D341Med (cell line): ENCODE data around the gene CRYAB.

Experiments
- DNase-seq: peaks from one replicate; pipeline ENCODE4 v3.0.0; 2012; ENCODE audit warnings: low spot score

Gene CRYAB, protein sequence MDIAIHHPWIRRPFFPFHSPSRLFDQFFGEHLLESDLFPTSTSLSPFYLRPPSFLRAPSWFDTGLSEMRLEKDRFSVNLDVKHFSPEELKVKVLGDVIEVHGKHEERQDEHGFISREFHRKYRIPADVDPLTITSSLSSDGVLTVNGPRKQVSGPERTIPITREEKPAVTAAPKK

DNA sequence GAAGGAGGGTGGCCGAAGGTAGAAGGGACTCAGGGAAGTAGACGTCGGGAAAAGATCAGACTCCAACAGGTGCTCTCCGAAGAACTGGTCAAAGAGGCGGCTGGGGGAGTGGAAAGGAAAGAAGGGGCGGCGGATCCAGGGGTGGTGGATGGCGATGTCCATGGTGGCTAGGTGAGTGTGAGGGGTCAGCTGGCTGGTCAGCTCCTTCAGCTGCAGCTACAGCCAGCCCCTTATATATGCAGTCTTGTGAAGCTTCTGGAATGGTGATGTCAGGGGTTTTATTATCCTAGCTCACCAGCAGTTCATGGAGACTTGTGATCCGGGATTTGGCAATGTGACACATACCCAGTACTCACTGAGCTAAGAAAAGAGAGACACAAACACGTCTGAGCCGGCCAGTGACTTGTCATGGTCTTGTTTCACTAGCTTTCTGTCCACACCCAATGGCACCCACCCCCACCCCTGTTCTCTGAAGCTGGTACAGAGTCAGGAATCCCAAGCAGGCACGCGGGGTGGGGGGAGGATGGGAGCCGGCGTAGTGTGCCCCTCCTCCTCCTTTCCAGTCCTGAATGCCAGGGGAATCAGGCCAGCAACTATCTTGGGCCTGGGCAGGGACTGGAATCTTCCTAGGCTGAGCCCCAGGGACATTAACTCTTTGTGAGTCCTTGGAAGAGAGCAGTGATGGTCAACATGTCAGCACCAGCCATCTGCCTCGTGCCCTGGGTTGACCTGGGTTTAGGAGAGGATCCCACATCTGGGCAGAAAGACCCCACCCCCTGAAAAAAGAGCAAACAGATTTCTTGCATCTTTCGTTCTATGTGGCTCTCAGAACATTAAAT lies at the start of gene CRYAB:
Gene CRYAB (minus strand): TSS at position 208 of the 839 bp plus-strand sequence. CDS start 46 bp downstream, at position 162.
- no peak for DNase-seq

DNA sequence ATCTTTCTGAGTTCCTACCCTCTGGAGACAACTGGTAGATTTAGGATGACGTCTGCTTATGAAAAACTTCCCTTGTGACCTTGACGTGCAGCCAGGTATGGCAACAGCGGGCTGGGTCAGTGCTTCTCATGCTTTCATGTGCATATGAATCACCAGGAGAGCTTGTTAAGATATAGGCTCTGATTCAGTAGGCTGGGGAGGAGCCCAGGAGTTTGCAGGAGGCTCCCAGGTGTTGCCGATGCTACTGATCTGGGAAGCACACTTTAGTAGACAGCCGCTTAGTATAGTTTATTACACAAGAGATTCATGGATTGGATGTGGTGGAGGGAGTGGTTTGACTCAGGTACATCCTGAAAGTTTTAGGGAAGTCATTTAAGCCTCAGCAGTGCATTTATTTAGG lies 49.3 kb upstream of the CRYAB start:
- DNase-seq: no peak

DNA sequence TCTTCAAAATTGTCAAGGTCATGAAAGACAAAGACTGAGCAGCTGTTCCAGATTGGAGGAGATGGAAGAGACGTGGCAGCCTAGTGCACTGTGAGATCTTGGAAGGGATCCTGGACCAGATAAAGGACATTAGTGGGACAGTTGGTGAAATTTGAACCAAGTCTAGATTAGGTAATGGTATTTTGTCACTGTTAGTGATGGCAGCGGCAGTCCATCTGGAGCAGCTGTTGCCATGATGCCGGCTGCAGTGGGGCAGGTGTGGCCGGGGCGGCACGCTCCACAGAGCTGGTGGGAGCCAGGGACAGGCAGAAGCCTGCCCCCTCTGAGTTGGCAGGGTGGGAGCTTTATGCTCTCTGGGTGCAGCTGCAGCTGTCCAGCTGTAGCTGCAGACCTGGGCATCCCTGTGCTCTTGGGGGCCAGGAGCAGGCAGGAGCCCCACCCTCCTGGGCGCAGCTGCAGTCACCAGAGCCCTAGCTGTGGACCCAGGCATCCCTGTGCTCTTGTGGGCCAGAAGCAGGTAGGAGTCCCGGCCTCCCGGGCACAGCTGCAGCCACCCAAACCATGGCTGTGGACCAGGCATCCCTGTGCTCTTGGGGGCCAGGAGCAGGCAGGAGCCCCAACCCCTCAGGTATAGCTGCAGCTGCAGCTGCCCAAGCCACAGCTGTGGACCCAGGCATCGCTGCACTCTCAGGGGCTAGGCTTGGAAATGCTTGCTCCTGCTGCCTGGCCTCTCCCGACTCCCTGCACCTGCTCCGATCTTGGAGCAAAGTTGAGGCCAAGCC lies 46.3 kb upstream of the CRYAB start:
- DNase-seq: no peak

DNA sequence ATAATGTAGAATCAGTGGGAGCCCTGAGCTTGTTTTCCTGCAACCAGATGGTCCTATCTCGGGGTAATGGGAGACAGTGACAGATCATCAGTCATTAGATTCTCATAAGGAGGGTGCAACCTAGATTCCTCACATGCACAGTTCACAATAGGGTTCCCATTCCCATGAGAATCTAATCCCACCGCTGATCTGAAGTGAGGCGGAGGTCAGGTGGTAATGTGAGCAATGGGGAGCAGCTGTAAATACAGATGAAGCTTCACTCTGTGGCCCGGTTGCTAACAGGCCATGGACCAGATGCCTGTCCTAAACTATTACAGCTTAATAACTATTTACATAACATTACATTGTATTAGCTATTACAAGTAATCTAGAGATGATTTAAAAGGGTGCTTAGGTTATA lies 42.6 kb upstream of the CRYAB start:
- no peak for DNase-seq

DNA sequence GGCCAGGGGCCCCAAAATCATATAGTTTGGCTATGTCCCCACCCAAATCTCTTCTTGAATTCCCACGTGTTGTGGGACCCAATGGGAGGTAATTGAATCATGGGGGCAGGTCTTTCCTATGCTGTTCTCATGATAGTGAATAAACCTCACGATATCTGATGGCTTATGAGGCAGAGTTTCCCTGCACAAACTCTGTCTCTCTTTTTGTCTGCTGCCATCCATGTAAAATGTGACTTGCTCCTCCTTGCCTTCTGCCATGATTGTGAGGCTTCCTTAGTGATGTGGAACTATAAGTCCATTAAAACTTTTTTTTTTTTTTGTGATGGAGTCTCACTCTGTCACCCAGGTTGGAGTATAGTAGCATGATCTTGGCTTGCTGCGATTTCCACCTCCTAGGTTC lies 40.0 kb upstream of the CRYAB start:
- no peak for DNase-seq

DNA sequence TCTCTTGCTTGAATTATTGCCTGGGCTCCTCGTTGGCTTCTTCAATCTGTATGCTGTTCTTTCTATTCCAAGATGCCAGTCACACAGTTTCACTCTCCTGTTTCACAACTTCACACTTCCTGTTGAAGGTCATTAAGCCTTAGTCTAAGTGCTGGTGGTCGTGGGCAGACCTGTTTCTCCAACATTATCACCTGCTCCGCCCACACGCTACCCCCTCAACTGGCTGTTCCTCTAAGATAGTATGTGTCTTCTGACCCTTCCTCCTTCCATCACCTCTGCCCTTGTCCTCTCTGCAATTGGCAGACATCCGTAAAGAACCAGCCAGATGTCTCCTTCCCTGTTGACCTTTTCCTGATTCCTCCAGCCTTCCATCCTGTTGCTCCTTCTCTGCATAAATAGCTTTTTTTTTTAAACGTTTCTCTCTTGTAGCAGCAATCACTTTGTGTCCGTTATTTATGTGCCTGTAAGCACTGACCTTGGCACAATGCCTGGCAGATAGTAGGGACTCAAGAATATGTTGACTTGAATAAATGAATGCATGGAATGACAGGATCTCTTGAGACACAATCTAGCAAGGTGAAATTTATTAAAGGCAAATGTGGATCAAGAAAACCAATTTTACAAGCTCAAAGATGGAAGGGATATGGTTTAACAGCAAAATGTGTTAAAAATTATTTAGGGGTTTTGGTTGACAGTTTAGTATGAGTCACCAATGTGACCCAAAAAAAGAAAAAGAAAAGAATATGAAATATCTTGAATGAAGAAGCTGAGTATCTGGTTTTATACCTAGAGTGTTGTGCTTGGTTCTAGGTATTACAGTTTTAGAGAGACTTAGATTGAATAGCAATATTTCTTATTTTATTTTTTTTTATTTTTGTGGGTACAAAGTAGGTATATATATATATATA lies 38.2 kb upstream of the CRYAB start:
- DNase-seq: no peak

DNA sequence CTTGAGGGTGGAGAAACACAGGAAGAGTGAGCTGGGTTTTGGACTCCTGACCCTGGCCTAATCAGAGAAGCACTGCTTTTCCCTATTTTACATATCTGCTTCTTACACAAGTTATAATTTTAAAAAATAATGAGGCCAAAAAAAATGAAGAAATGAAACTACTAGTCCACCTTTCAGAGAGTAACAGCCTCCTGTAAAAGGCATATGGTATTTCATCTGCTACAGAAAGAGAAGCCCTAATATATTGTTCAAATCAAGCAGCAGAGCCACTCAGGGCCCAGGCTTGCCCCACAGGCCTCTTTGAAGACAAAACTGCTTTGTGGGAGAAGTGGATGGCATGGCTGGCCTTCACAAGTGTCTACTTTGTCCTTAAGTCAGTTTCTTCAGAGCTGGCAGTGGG lies 35.6 kb upstream of the CRYAB start:
- DNase-seq: no peak

DNA sequence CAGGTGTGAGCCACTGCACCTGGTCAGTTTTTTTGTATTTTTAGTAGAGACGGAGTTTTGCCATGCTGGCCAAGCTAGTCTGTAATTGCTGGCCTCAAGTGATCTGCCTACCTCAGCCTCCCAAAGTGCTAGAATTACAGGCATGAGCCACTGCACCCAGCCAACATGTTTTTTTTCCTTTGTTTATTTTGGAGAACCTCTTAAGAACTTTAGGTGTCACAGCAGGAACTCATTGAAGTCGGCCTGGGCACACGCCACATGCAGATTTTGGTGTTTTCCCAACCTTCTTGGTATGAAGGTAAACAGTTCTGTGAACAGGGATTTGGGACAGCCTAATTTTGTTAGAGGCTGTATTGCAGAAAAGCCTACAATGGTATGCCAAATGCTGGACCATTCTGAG lies 34.9 kb upstream of the CRYAB start:
- no peak for DNase-seq

DNA sequence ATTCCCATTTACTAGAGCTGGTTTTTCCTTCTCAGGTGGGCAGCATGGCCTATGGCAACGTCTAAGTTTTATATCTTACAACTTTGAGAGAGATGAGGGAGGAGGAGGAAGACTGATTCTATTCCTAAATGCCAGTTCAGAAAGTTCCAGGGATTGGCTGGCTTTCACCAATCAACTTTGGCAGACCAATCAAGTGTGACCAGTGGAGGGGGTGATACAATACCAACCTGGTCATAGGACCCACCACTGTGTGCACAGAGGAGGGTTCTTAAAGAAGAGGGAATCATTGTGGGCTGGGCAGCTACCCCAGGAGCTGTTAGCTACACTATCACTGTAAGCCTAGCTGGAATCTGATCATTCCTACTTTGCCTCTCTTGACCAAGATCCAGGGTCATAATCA lies 33.6 kb upstream of the CRYAB start:
- no peak for DNase-seq

DNA sequence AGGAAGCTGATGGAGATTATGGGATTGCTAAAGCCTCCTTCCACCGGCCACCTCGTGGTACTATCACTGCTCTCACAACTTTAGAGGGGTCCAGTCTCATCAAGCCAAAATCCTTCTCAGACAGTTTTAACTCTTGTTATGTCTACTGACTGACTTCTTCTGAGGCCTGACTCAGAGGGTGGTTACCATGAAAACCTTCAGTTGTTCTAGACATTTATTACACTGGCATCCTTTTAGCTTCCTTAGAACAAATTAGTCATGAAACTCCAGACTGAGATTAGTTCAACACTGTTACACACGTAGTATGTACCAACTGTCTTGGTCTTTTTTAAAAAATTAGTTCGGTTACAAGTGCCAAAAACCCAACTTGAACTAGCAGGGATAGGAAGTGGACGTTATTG lies 33.1 kb upstream of the CRYAB start:
- DNase-seq: no peak

DNA sequence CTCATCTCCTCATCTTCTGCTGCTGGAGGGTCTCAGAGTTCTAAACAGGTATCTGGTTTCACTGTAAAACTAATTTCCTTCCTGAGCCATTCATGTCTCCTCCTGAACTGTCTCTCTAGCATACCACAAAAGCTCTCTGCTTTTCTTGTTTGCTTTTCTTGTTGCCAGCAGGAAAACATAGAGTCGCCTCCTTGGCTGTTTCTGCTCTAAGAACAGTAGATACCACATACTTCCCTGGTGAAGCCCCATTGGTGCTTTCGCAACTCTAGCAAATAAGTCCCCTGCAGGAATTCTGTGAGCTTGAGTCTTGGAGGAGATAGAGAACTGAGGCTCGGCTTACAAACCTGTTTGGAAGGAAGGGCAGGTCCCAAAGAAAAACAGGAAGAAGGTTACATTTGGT lies 32.6 kb upstream of the CRYAB start:
- DNase-seq: no peak

DNA sequence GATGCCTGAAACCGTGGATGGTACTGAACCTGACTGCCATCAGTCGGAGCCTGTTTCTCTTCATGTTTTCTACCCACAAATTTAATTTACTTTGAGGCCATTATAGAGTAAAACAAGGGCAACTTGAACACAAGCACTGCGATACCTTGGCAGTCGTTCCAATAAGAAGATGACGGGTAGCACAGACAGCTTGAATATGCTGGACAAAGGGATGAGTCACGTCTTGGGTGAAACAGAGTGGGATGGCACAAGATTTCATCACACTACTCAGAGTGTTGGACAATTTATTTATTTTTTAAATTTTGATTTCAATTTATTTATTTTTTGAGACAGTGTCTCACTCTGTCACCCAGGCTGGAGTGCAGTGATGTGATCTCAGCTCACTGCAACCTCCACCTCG lies 31.3 kb upstream of the CRYAB start:
- DNase-seq: no peak

DNA sequence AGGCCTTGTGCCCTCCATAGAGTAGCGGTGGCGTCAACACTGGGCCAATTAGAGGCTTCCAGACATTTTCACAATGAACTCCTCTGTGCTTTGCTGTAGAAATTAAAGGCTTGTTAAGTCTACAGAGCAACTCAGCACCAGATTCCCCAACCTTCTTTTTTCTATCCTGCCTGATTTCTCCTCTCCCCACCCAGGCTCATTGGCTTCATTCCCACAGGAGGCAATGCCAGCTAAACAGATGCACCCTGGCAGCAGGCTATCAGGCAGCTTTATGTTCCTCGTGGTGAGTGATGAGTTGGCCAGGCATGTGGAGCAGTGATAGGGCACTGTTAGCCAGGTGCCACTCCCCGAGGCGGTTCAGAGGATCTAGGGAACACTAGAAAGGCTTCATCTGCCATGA lies 30.4 kb upstream of the CRYAB start:
- DNase-seq: no peak

DNA sequence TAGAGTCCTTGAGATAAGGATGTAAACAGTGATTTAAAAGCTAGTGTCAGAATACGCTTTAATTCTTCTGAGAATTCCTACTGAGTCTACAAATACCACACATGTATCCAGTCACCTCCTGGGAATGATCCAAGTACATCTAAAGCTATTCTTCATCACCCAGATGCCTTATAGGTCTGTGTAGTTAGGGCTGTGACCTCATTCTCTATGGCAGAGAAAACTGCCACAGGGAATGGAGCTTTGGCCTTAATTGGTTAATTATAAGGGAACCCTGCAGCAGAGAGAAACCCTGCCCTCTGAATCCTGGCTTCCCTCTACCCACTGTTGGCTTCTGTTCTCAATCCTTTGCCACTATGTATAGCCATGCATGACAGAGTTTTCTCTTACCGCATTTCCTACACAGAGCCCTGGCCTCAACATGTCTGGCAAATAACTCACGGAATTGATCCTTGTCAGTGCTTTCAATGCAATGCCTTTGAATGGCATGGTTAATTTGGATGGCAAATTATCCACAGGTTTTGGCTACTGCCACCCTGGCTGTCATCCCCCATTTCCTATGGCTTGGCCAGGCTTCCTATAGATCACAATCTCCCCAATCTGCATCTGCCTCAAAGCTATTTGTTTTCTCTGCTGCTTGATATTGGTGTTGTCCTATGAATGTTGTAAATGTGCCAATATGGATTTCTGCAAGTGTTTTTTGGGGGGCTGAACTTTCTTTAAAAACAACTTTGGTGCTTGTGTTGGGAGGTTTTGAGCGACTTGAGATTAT lies 28.4 kb upstream of the CRYAB start:
- no peak for DNase-seq

DNA sequence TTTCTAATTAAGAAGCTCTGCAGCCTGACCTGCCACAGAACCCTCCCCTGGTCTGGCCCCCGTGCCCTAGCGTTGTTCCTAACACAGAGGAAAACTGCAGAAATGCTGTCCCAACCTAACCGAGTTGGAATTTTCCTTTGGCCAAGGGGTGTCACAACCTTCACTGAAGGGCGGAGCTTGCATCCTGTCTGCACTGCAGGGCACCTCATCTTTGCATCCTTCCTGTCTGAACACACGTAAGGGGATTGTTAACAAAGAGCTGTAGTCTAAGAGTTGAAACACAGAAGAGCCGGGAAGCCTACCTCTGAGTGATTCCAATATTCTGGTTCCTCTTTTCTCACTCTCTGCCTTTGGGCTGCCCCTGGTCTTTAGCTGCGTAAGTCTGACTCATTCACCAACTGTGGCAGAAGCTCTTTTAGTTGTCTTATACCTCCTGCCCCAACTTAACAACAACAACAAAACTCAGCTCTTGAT lies 27.2 kb upstream of the CRYAB start:
- no peak for DNase-seq

DNA sequence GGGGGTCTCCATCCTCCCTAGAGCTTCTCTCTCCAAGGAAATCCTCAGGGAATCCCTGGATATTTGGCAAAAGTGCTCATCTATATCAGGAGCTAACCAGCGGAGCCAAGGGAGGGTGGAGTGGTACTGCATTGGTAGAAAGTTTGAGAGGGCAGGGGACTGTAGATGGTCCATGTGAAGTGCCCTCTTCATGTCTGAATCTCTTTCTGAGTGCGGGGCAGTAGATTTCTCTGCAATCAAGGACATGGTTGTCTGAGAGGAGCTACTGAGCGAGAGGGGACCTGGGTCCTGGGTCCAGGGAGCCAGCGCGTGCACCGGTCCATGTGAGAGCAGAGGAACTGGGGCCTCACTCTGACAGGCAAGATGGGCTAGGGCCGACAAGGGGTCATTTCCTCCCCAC lies 26.3 kb upstream of the CRYAB start:
- no peak for DNase-seq

DNA sequence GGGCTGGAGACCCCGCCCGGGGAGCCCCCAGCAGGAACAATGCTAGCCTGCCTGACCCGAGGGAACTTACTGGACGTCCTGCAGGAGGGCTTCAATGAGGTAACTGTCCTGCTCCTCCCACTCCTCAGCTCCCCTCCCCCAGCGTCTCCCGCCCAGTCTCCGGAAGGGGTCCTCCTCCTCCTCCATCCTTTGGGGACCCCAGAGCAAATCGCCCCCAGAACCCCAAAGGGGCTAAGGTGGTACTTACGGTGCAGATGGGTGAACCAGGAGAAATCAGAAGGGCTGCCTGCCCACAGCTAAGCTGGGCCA lies 25.8 kb upstream of the CRYAB start:
- DNase-seq: no peak

DNA sequence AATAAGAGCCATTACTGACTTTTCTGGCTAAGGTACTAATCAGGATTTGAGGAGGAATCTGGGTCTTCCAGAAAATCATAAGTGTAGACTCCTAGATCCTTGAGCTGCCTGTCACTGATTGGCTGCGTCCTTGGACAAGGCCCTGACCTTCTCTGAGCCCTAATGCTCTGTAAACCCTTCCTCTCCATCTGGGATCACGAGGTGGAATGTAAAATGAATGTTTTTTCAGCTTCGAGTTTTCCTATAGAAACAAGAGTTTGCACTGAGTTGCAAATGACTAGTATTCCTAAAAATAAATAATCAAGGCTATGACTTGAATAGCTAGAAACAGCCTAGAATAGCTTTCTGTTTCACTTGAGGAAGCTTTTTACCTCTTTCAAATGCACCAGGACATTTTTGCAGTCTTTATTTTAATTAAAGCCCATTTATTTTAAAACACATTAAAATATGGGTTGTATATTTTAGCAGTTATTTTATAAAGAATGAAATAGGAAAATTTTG lies 24.5 kb upstream of the CRYAB start:
- no peak for DNase-seq

DNA sequence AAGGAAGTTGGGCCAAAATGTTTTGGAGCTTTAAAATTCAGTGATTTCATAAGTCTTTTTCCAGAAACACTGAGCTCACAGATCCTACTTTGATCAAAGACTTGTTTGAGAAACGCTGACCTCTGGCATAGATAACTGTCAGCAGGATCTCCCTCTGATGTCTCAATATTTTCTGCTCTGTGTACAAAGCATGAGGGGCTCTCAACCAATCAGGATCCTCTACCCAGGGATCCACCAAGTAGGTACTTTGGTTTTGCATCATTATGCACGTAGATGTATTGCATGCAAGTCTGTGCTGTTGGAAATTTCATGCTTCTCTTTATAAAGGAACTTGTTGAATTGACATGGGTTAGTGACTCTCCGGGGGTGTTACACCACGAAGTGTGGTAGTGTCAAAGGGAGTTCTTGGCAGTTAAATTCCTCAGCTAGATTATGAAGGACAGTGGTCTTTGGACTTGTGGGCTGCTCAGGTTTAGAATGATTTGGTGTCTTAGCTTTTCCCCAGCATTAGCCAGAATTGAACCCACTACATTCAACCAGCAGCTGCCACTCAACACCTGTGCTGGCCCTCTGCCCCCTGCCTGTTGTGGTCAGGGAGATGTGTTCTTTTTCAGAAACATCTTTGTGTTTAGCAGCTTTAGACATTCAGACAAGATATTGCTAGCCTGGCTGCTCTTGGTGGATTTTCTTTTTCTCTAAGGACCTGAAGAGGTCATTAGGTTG lies 23.9 kb upstream of the CRYAB start:
- DNase-seq: no peak

DNA sequence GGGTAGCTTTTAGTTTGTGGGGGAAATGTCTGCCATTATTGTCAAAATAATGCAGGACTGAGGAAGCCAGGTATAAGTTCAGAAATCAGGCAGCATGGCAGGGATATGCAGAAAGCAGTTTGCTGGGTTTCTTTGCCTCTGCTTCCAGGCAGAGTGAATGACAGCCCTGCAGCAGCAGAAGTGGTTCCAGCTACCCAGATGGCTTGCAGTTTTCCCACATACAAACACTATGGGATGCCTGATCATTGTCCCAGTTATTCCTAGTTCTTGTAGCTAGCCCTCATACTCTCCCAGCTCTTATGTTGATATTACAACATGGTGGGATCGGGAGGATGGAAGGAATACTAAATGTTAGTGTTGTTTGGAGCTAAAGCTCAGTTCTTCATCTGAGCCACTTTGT lies 22.7 kb upstream of the CRYAB start:
- no peak for DNase-seq

DNA sequence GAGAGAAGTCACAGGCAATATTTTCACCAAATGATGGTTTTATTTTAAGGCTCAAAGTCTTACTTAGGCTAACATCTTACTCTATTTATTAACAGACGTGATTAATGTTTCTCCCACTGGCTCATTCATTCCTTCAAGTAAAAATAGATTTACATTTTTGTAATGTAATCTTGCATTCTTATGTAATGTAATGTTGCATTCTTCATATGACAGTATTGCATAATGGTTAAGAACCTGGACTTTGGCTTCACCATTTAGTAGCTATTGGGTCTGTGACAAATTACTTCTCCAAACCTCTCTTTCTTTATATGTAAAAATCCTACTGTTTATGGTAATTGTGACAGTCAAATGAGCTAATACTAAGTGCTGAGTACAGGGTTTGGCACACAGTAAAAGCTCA lies 22.3 kb upstream of the CRYAB start:
- DNase-seq: no peak
